DLD1 (cell line): ENCODE measurements around the gene UBE2E3.
"Not testable (repeated sequence)": the region's sequence is repeated elsewhere in the genome, so short reads cannot be mapped to it uniquely, and the experiment has no call there.

Experiments
- in situ Hi-C: cut with HindIII; loops from 2 replicates; pipeline ENCODE4 v1.10.0; 2017; ENCODE audit warnings: low sequenced_read_pairs

Gene UBE2E3

DNA sequence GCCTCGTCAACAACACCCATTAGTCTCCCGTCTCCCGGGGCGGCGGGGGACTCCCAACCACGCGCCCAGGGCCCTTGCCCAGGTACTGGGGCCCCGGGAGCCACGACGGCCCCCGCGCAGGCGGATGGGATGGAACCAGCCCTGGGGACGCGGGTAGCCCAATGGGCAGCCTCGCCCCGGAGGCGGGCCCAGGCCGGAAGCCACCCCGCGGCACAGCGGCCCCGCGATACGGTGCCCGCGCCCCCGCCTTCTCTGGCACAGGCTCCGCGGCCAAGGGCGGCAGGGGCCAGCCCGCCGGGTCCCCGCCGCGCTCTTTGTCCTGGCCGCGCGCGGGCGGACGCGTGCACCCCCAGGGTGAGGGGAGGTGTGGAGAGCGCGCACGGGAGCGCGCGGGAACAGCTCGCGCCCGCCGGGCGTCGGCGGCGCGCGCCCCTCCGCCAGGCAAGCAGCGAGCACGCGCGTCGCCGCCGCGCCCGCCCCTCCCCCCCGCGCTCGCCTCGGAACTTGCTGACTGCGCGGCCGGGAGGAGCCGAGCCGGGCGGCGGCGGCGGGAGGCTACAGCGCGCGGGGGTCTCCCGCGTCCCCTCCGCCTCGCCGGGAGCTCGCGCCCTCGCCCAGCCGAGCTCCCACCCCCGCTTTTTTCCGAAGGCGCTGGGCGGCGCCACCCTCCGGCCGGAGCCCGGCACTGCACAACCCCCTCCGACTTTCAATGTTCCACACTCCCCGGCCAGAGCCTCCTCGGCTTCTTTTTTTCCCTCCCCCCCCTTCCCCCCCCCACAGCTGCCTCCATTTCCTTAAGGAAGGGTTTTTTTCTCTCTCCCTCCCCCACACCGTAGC lies at the start of gene UBE2E3:
TSS of gene UBE2E3 (plus strand) at position 500 of the 837 bp plus-strand sequence. CDS start 1,438 bp downstream, outside the sequence.
- in situ Hi-C loops: no loop called here

DNA sequence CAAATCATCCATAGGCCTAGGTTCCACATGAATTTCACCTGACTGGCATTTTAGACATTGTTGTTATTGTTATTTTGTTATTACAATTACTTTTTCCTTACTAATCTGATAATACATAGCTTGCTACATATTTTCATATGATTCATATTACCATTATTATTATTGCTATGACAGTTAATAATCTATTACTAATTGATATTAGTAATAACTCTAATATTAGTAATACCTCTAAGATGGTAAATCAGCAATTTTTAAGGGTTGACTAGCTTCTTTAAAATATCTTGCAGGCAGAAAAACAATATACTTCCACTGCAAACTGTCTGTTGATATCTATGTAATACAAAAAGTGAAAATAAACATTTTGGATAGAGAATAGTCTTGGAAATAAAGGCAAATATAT lies 48.6 kb upstream of the UBE2E3 start:
- in situ Hi-C loops: no loop called here

DNA sequence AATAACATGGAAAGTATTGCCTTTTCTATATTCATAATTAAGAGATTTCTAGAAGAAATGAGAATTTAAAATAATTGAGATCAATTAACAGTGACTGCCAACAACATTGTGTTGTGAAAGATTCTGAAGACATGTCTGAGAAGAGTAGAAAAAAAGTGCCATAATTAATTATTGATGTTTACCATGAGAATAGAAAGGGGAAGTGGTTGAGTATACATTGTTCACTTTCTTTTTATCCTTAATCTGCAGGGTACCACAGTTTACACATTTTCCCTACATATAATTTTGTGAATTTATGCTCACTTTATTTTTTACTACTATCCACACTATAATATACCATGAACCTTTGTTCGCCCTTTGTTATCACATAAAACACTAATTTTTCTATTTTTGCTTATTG lies 47.1 kb upstream of the UBE2E3 start:
- in situ Hi-C loops: no loop called here

DNA sequence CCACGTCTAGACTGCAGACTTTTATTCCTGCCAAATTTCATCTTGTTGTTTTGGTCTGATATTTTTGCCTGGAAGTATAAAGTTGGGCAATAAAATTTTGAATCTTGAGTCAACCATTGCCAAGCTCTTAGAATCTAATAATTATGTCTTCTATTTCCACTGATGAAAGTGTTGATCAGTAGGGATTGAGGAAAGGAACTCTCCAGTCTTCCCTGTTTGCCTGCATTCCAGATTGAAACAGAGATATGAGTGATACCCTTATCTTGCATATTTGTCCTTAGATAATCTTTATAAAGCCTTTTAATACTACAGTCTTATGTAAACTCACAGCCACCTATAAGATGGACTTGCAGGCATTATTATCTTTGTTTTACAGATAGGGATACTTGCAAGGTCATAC lies 45.5 kb upstream of the UBE2E3 start:
- in situ Hi-C loops: no loop called here

DNA sequence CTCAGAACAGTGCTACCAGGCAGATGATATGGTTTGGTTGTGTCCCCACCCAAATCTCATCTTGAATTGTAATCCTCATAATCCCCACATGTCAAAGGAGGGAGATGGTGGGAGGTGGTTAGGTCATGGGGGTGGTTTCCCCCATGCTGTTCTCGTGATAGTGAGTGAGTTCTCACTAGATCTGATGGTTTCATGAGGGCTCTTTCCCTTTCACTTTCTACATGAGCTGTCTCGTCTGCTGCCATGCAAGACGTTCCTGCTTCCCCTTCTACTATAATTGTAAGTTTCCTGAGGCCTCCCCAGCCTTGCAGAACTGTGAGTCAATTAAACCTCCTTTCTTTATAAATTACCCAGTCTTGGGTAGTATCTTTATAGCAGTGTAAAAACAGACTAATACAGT lies 42.9 kb upstream of the UBE2E3 start:
- in situ Hi-C loops: not testable (repeated sequence)

DNA sequence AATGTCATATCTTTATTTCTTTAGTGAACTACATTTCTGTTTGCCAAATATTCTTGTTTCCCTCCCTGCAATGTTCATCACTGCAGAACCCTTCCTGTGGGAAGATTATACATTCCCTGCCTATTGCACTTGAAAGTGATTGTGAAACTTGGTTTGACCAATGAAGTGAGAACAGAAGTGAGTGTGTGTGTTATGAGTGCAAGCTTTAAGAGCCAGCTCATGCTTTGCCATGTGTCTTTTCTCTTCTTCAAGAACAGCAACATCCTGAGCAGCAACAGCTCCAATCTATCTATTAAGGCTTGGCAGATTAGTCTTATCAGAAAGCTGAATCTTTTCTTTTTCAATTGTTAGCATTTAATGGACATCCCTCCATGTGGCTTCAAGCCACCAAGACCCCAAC lies 42.0 kb upstream of the UBE2E3 start:
- in situ Hi-C loops: no loop called here

DNA sequence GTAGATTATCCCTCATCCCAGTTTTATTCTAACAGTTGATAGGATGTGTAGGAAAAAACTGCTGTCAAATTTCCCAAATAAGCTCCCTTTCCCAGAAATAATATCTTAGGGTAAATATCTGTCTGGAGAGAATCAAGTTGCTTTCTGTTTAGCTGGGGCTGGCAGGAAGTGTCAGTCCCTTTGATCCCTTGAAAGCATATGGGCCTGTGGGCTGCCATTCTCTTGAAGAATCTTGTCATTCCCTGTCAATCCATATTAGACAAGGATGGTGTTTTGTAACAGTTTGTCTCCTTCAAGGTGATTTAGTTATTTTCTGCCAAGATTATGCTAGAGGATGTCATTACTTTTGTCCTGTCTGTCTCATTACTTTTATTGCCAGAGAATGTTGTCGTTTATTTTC lies 37.1 kb upstream of the UBE2E3 start:
- in situ Hi-C loops: no loop called here

DNA sequence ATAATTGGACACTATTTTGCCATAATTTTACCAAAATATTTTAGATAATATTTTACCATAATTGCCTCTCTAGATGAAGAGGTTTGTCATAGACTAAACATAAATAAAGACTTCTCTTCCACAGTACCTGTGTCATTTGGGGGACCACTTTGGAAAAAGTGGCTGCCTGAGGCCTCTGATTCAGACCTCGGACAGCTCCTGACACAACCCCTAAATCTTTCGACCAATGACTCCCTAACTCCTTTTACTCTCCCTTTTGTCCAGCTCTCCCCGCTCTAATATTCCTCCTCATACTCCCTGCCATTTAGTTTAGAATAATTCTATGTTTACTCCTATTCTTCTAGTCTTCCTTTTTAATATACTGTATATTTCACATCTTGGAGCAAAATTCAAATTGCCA lies 36.0 kb upstream of the UBE2E3 start:
- in situ Hi-C loops: no loop called here

DNA sequence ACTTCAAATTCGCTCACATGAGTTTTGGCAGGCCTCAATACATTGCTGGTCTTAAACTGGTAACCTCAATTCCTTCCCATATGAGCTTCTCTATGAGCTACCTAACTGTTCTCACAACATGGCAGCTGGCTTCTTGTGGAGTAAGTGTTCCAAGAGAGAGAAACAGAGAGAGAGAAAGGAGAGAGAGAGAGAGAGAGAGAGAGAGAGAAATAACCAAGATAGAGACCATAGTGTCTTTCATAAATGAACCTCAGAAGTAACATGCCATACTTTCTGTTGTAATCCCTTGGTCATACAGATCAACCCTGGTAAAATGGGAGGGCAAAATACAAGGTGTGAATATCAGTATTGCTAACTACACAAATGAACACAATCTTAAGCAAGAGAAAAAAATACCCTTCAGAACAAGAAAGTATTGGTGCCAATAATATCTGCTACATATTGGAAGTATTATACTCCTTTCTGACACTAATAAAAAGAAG lies 33.2 kb upstream of the UBE2E3 start:
- in situ Hi-C loops: no loop called here

DNA sequence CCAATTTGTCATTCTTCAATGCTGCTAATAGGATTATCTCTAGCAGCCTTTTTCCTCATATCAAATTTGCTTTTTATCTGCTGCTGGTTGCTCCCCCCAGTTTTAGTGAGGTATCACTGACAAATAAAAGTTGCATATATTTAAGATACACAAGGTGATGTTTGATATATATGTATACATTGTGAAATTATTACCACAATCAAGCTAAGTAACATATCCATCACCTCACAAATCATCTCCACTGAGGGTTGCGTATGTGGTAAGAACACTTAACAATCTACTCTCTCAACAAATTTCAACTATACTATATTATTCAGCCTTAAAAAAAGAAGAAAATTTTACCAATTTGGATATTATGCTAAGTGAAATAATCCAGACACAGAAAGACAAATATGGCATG lies 30.5 kb upstream of the UBE2E3 start:
- in situ Hi-C loops: no loop called here

DNA sequence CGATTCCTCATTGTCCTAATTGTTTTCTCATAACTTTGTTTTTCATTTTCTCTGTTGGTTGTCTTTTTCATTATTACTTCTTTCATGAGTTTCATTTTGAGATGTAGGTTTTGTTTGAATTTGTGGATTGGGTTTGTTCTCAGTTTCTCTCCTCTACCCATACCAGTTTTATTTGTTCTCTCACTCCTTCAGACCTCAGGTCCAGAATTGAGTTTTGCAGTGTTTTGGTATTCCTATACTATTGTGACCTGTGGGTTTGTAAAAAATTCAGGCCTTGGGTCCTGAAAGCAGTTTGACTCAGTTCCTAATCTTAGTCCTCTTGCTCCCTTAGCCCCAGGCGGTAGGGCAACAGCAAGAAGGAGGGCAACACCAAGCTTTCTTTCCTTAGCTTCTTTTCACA lies 28.3 kb upstream of the UBE2E3 start:
- in situ Hi-C loops: no loop called here

DNA sequence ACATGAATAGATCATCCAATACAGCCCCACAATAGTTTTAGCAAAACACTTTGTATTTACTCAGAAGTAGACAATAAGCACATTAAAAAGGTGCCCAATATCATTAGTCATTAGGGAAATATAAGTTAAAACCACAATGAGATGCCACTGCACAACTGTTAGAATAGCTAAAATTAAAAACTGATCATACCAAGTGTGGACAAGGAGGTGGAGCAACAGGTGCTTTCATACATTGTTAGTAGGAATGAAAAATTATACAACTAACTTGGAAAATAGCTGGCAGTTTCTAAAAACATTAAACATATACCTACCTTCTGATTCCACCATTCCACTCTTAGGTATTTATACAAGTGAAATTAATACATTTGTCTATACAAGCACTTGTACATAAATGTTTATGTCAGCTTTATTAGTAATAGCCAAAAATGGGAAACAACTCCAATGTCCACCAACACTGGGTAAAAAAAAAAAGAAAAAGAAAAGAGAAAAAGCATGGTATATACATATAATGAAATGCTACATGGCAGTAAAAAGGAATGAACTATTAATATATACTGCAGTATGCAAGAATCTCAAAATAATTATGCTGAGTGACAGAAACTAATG lies 27.6 kb upstream of the UBE2E3 start:
- in situ Hi-C loops: no loop called here

DNA sequence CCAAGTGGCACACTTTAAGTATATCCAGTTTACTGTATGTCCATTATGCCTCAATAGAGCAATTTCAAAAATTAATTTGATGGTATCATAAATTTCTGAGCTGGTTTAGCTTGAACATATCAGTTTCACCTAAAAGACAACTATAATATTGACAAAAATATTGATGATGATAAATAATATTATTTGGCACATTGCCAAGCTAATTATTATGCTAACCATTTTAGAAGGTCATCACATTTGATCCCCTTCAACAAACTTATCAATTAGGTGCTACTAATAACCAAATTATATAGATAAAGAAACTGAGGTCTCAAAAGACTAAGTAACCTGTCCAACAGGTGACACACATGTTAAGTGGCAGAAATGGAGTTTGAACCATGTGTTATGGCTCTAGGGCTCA lies 26.9 kb upstream of the UBE2E3 start:
- in situ Hi-C loops: no loop called here

DNA sequence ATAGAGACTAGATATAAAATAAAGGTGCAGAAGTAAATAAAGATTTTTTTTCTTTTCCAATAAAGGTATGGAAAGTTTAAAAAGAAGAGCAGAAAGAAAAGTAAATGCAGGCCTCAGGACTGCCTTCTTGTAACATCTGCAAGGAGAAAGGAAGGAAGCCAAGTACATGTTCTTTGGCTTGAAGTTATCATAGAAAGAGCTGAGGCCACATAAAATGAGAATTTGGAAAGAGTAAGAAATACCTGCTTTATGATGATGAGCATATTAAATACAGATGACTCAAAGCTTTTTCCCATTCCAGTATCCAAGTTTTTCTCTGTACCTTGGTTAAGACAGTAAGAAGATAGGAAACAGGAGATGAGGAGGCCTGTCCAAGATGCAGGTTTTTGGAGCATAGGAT lies 25.3 kb upstream of the UBE2E3 start:
- in situ Hi-C loops: no loop called here

DNA sequence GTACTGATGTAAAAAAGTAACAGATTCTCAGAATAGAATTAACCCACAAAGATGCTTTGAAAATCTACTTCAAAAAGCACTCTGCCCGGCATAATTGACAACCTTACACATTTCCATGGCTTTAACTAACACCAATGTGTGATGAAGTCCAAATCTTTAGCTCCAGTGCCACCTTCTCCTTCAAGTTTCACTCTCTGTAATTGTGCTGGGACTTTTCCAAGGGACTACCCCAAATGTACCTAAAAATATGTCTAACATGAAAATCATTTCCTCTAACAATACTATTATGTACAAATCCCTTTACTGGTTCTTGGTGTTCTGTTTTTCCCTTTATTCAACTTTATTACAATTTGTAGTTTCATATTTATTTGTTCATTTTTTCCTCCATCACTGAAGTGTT lies 20.6 kb upstream of the UBE2E3 start:
- in situ Hi-C loops: no loop called here

DNA sequence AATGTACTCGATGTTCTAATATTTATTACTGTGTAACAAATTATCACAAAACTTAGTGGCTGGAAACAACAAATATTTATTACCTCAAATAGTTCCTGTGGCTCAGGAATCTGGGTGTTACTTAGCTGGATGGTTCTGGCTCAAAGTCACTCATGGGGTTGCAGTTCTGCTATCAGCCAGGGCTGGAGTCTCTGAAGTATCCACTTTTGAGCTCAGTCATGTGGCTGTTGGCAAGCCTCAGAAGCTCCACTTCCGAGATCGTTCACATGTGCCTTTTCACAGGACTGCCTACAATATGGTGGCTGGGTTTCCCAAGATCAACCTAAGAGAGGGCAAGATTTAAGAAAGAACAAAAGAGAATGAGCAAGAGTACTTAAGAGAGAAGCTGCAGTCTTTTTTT lies 19.4 kb upstream of the UBE2E3 start:
- in situ Hi-C loops: no loop called here

DNA sequence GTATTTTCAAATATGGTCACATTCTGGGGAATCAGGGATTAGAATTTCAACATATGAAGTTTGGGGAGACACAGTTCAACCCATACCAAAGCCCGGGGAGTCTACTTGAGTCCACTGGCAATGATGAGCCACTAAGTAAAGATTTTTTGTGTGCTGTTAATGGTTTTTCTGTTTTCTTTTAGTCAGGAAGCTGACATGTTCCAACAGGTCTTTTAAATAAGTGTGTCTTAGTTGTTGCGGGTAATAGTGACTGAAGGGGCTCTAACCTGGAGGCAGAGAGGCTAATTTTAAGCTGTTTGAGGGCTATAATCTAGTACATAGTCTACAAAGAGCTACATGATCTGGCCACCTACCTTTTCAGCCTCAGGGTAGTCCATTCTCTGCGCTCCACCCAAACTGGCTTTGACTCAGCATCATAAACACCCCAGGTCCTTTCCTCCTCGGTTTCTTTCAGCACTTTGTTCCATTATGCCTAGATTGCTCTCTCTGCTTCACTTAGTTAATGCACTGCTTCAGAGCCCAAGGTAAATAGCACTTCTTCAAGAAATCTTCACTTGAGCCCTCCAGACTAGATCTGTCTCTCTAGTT lies 17.6 kb upstream of the UBE2E3 start:
- in situ Hi-C loops: no loop called here

DNA sequence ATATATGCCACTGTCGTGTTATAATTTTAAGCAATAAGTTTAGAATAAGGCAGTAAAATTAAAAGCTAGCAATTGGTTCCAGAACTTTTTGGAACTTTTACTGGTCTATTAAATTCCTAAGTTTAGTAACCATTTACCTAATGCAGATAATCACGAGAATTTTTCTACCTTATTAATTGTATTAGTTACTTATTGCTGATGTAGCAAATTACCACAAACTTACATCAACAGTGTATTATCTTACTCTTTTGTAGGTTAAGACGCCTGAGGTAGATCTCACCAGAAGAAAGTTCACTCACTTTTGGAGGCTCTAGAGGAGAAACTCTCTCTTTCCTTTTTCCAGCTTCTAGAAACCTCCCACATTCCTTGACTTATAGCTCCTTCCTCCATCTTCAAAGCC lies 14.0 kb upstream of the UBE2E3 start:
- in situ Hi-C loops: no loop called here

DNA sequence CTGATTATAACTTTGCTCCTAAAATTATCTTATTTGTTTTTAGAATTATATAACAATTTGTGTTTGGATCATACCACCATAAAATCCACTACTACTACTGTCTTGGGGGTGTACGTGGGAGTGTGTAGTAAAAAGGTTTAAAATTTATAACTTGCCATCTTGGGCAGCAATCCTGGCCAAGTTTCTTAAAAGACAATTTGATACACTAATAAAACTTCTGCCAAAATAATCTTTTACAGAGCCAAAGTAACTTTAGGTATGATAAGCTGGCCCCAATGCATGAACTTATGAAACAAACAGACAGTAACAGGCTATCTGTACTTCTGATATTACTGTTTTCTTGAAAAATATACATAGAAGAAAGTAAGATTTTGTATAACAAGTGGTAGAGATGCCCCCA lies 11.3 kb upstream of the UBE2E3 start:
- in situ Hi-C loops: no loop called here

DNA sequence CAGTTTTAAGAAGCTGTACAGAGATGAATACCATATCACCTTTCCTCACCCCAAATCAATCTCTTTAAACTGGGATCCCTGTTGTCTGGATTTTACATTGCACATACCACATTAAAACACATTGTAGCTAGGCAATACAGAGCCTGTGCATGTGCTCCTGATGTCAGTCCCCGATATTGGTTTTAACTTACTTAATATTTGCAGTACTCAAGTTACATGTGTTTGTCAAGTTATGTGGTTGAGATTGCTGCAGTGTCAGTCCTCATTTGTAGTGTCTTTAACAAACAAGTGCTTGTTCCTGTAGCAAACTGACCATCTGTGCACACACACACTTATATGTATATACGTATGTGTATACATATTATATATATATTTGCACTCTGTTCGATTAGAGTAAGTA lies 10.4 kb upstream of the UBE2E3 start:
- in situ Hi-C loops: no loop called here

DNA sequence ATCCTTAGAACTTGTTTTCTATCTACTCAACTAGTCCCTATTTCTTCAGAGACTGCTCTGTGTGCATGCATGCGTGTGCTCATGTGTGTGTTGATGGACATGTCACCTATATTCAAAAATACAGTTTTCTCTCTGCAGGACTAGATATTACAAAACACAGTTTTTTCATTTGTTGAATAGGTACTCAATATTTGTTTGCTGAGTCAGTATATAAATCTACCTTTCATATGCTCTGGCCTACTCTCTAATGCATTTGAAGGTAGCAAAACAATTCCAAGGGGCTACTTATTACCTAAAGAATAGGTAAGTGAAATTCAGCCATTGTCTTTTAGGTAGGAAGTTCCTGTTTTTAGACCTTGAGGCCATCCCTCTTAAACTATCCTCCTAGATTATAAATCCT lies 8.6 kb upstream of the UBE2E3 start:
- in situ Hi-C loops: no loop called here

DNA sequence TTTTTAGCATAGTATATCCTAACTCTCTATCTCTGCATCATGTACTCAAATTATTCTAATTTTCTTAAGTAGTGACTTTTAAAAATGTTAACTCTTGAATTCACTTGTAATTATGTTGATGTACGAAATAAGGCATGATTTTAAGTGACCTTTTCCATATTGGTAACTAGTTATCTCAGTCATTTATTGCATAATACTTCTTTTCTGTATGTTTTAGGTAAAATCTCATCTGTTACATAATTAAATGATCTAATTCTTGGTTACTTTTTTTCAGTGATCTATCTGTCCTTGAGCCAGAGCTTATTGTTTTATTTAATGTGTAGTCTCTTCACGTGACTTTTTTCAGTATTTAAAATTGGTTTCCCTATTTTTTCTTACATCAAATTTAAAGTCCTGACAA lies 4.8 kb upstream of the UBE2E3 start:
- in situ Hi-C loops: no loop called here
